ENCODE results near the gene PRRC2B.
"Not testable (repeated sequence)": the region's sequence is repeated elsewhere in the genome, so short reads cannot be mapped to it uniquely, and the experiment has no call there.

PRRC2B gene

GRCh38 chr9:131503626-131504465, 110.0 kb downstream of the PRRC2B start:
- 0 out of 2 replicates have a peak, but pooled peaks cover 5% of the 10 kb centered on the region for H3K27me3 ChIP-seq (ENCODE audit: insufficient read depth, low read length)
- H3K27ac ChIP-seq (ENCODE audit: low read depth, low read length) = no peak overlapping the region
- peak overlapping the region; percentile 96 for H3K4me3 ChIP-seq (ENCODE audit: low read length)
- peak overlapping the region; percentile 75; the same call in 1 of the 2 replicates for H3K9ac ChIP-seq (ENCODE audit: low read depth, low read length)
- 43% methylated on average over 32 of the region's 32 CpGs for WGBS
- H3K4me1 ChIP-seq (ENCODE audit: insufficient read depth, low read length) = peaks cover 4% of the 10 kb centered on the region; the same call in 1 of the 2 replicates
- peaks cover 30% of the 10 kb centered on the region for H3K36me3 ChIP-seq (ENCODE audit: insufficient read depth, low read length)
- H3K9me3 ChIP-seq (ENCODE audit: insufficient read depth, low read depth, low read length) = no peaks in the 10 kb centered on the region

DNA sequence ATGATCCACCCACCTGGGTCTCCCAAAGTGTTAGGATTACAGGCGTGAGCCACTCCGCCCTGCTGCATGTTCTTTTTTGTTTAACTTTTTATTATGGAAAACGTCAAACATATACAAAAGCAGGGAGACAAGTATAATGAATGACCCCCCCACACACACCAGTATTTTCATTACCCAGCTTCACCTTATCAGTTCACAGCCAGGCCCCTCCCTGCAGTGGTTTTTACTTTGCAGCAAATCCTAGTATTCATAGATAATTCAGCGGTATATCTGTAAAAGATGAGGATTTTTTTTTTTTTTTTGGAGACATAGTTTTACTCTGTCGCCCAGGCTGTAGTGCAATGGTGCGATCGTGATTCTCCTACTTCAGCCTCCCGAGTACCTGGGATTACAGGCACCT, 111.1 kb downstream of the PRRC2B start:
- Histone ChIP-seq H3K4me1 (ENCODE audit: insufficient read depth, low read length) (peaks cover 4% of the 10 kb centered on the region; the same call in 1 of the 2 replicates), H3K9ac (ENCODE audit: low read depth, low read length) (no peak overlapping the region), H3K27ac (ENCODE audit: low read depth, low read length) (no peak overlapping the region), H3K9me3 (ENCODE audit: insufficient read depth, low read depth, low read length) (no peaks in the 10 kb centered on the region), H3K27me3 (ENCODE audit: insufficient read depth, low read length) (0 out of 2 replicates have a peak, but pooled peaks cover 5% of the 10 kb centered on the region), H3K4me3 (ENCODE audit: low read length) (no peak overlapping the region), H3K36me3 (ENCODE audit: insufficient read depth, low read length) (peaks cover 27% of the 10 kb centered on the region)
- 91% methylated on average over 8 of the region's 8 CpGs for WGBS

- Histone ChIP-seq H3K27me3 (ENCODE audit: insufficient read depth, low read length) (no peaks in the 10 kb centered on the region), H3K9me3 (ENCODE audit: insufficient read depth, low read depth, low read length) (0 out of 2 replicates have a peak, but pooled peaks cover 4% of the 10 kb centered on the region), H3K4me3 (ENCODE audit: low read length) (no peak overlapping the region), H3K27ac (ENCODE audit: low read depth, low read length) (no peak overlapping the region), H3K9ac (ENCODE audit: low read depth, low read length) (no peak overlapping the region), H3K4me1 (ENCODE audit: insufficient read depth, low read length) (no peaks in the 10 kb centered on the region), H3K36me3 (ENCODE audit: insufficient read depth, low read length) (peaks cover 71% of the 10 kb centered on the region)
- WGBS = 83% methylated on average over 7 of the region's 7 CpGs
These were observed 117.5 kb downstream of the PRRC2B start for GRCh38 chr9:131511416-131511815.

GRCh38 chr9:131511880-131512279, 118.0 kb downstream of the PRRC2B start:
- Histone ChIP-seq H3K4me3 (ENCODE audit: low read length) (no peak overlapping the region), H3K4me1 (ENCODE audit: insufficient read depth, low read length) (no peaks in the 10 kb centered on the region), H3K9ac (ENCODE audit: low read depth, low read length) (no peak overlapping the region), H3K27me3 (ENCODE audit: insufficient read depth, low read length) (no peaks in the 10 kb centered on the region), H3K9me3 (ENCODE audit: insufficient read depth, low read depth, low read length) (0 out of 2 replicates have a peak, but pooled peaks cover 4% of the 10 kb centered on the region), H3K36me3 (ENCODE audit: insufficient read depth, low read length) (peaks cover 74% of the 10 kb centered on the region), H3K27ac (ENCODE audit: low read depth, low read length) (no peak overlapping the region)
- 97% methylated on average over 6 of the region's 6 CpGs for WGBS

DNA sequence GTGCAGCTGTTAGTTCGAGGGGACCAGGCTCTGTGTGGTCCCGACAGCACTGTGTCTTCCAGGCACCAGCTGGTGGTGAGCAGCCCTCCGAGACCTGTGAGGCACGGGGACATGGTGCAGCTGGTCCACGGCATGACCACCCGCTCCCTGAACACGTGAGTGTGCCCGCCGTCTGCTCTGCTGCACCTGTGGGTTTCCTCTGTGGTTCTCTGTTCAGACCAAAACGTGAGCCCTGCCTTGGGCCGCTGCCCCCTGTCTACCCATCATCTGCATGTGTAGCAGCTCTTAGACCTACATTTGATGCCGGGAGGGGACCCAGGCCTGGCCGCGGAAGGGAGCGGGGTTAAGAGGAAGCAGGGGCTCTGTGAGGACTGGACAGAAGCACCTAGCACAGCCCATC, 119.3 kb downstream of the PRRC2B start:
- Histone ChIP-seq H3K9ac (ENCODE audit: low read depth, low read length) (no peak overlapping the region), H3K4me1 (ENCODE audit: insufficient read depth, low read length) (no peaks in the 10 kb centered on the region), H3K36me3 (ENCODE audit: insufficient read depth, low read length) (peaks cover 79% of the 10 kb centered on the region), H3K4me3 (ENCODE audit: low read length) (no peak overlapping the region), H3K27me3 (ENCODE audit: insufficient read depth, low read length) (no peaks in the 10 kb centered on the region), H3K9me3 (ENCODE audit: insufficient read depth, low read depth, low read length) (0 out of 2 replicates have a peak, but pooled peaks cover 4% of the 10 kb centered on the region), H3K27ac (ENCODE audit: low read depth, low read length) (no peak overlapping the region)
- WGBS = 95% methylated on average over 15 of the region's 15 CpGs

GRCh38 chr9:131515559-131516031, 121.7 kb downstream of the PRRC2B start:
- not testable (repeated sequence) for H3K27ac ChIP-seq (ENCODE audit: low read depth, low read length); H3K4me3 ChIP-seq (ENCODE audit: low read length); H3K9ac ChIP-seq (ENCODE audit: low read depth, low read length); H3K27me3 ChIP-seq (ENCODE audit: insufficient read depth, low read length); H3K4me1 ChIP-seq (ENCODE audit: insufficient read depth, low read length); H3K9me3 ChIP-seq (ENCODE audit: insufficient read depth, low read depth, low read length)
- H3K36me3 ChIP-seq (ENCODE audit: insufficient read depth, low read length) = peaks cover 89% of the 10 kb centered on the region
- 86% methylated on average over 11 of the region's 12 CpGs for WGBS

DNA sequence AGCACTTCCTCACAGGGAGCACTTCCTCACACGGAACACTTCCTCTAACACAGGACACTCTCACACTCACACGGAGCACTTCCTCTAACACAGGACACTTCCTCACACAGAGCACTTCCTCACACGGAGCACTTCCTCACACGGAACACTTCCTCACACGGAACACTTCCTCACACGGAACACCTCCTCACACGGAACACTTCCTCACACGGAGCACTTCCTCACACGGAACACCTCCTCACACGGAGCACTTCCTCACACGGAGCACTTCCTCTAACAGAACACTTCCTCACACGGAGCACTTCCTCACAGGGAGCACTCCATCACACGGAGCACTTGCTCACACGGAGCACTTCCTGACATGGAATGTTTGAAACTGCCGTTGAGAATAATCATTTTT, 122.2 kb downstream of the PRRC2B start:
- no peaks in the 10 kb centered on the region for H3K4me1 ChIP-seq (ENCODE audit: insufficient read depth, low read length)
- 91% methylated on average over 15 of the region's 15 CpGs for WGBS
- H3K36me3 ChIP-seq (ENCODE audit: insufficient read depth, low read length) = peaks cover 86% of the 10 kb centered on the region

DNA sequence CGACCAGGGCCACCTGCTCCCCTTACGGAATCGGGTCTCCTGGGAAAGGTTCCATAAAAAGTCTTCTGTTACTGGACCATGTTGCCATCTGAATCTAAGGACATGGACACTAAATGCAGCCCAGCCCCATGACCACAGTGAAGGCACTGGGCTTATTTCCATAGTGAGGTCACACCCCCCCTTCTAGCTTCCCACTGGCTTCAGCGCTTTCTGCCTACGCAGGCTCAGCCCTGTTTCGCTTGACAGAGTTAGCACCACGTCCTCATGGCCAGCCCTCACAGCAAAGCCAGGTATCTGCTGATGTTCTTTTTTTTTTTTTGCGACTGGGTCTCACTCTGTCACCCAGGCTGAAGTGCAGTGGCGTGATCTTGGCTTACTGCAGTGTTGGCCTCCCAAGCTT, 123.0 kb downstream of the PRRC2B start:
- Histone ChIP-seq H3K9ac (ENCODE audit: low read depth, low read length) (no peak overlapping the region), H3K27ac (ENCODE audit: low read depth, low read length) (no peak overlapping the region), H3K4me1 (ENCODE audit: insufficient read depth, low read length) (no peaks in the 10 kb centered on the region), H3K36me3 (ENCODE audit: insufficient read depth, low read length) (peaks cover 86% of the 10 kb centered on the region), H3K9me3 (ENCODE audit: insufficient read depth, low read depth, low read length) (0 out of 2 replicates have a peak, but pooled peaks cover 4% of the 10 kb centered on the region), H3K4me3 (ENCODE audit: low read length) (no peak overlapping the region), H3K27me3 (ENCODE audit: insufficient read depth, low read length) (no peaks in the 10 kb centered on the region)
- 96% methylated on average over 9 of the region's 9 CpGs for WGBS

More for the DNA sequence above, 122.2 kb downstream of the PRRC2B start:
- H3K27me3 ChIP-seq (ENCODE audit: insufficient read depth, low read length) = no peaks in the 10 kb centered on the region
- 0 out of 2 replicates have a peak, but pooled peaks cover 4% of the 10 kb centered on the region for H3K9me3 ChIP-seq (ENCODE audit: insufficient read depth, low read depth, low read length)
- no peak overlapping the region for H3K4me3 ChIP-seq (ENCODE audit: low read length)
- H3K27ac ChIP-seq (ENCODE audit: low read depth, low read length) = no peak overlapping the region
- H3K9ac ChIP-seq (ENCODE audit: low read depth, low read length) = no peak overlapping the region

DNA sequence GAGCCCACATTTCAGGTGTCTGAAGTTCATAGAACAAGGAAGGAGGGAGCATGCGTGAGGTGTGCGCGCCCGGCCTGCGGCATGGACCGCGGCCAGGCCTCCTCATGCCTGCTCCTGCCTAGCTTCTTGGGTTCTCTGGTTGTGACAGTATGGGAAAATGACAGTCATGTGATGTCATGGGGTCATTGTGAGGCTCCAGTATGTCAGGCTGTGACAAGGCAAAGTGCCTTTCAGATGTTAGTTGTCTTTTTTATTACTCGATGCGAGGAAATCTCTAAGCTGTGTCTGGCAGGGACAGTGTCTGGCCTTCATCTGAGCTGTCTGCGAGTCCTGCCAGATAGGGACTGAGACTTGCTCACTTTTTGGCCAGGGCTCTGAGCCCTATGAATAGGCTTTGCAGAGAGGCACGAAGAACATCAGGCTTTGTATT, 123.9 kb downstream of the PRRC2B start:
- Histone ChIP-seq H3K4me1 (ENCODE audit: insufficient read depth, low read length) (no peaks in the 10 kb centered on the region), H3K9ac (ENCODE audit: low read depth, low read length) (no peak overlapping the region), H3K4me3 (ENCODE audit: low read length) (no peak overlapping the region), H3K9me3 (ENCODE audit: insufficient read depth, low read depth, low read length) (0 out of 2 replicates have a peak, but pooled peaks cover 4% of the 10 kb centered on the region), H3K27me3 (ENCODE audit: insufficient read depth, low read length) (no peaks in the 10 kb centered on the region), H3K27ac (ENCODE audit: low read depth, low read length) (no peak overlapping the region), H3K36me3 (ENCODE audit: insufficient read depth, low read length) (peaks cover 88% of the 10 kb centered on the region)
- WGBS = 96% methylated on average over 11 of the region's 11 CpGs

DNA sequence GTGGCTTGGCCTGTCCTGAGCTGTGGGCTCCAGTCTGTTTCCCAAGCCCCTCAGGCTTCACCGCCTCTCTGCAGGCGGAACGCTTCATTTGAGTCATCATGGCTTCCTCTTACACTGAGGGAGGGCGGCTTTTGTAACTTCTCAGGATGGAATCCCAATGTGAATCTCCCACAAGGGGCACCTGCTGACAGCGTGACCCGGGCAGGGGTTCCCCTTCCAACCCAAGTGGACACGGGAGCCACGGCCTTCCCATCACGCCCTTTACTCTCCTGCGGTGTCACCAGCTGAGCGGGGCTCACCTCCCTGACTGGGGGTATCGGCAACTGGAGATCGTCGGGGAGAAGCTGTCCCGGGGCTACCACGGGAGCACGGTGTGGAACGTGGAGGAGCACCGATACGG, 124.7 kb downstream of the PRRC2B start:
- Histone ChIP-seq H3K9me3 (ENCODE audit: insufficient read depth, low read depth, low read length) (0 out of 2 replicates have a peak, but pooled peaks cover 4% of the 10 kb centered on the region), H3K9ac (ENCODE audit: low read depth, low read length) (no peak overlapping the region), H3K4me3 (ENCODE audit: low read length) (no peak overlapping the region), H3K36me3 (ENCODE audit: insufficient read depth, low read length) (peaks cover 89% of the 10 kb centered on the region), H3K4me1 (ENCODE audit: insufficient read depth, low read length) (no peaks in the 10 kb centered on the region), H3K27me3 (ENCODE audit: insufficient read depth, low read length) (no peaks in the 10 kb centered on the region), H3K27ac (ENCODE audit: low read depth, low read length) (no peak overlapping the region)
- 96% methylated on average over 20 of the region's 20 CpGs for WGBS

DNA sequence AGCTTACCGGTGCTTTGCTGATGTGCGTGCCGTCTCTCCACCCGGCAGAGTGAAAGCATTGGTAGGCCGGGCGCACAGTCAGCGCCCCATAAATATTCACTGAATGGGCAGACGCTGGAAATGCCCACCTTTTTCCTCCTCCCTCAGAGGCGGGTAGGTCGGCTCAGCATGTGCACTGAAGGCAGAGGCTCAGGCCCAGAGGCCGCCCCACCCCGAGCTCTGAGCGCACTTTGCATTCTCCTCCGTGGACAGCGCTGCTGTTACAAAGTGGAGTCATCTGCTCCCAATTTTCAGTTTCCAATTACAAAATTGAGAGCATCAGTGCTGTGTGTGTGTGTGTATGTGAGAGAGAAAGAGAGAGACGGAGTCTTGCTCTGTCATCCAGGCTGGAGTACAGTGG, 126.6 kb downstream of the PRRC2B start:
- peaks cover 96% of the 10 kb centered on the region for H3K36me3 ChIP-seq (ENCODE audit: insufficient read depth, low read length)
- H3K9me3 ChIP-seq (ENCODE audit: insufficient read depth, low read depth, low read length) = 0 out of 2 replicates have a peak, but pooled peaks cover 3% of the 10 kb centered on the region
- no peak overlapping the region for H3K4me3 ChIP-seq (ENCODE audit: low read length)
- H3K27me3 ChIP-seq (ENCODE audit: insufficient read depth, low read length) = no peaks in the 10 kb centered on the region
- H3K27ac ChIP-seq (ENCODE audit: low read depth, low read length) = no peak overlapping the region
- H3K9ac ChIP-seq (ENCODE audit: low read depth, low read length) = no peak overlapping the region
- WGBS = 82% methylated on average over 16 of the region's 16 CpGs
- no peaks in the 10 kb centered on the region for H3K4me1 ChIP-seq (ENCODE audit: insufficient read depth, low read length)

Data from HUES64 (cell line).